ENCODE data around the gene PAGR1.
"Not testable (repeated sequence)": the region's sequence is repeated elsewhere in the genome, so short reads cannot be mapped to it uniquely, and the experiment has no call there.

Gene PAGR1

DNA sequence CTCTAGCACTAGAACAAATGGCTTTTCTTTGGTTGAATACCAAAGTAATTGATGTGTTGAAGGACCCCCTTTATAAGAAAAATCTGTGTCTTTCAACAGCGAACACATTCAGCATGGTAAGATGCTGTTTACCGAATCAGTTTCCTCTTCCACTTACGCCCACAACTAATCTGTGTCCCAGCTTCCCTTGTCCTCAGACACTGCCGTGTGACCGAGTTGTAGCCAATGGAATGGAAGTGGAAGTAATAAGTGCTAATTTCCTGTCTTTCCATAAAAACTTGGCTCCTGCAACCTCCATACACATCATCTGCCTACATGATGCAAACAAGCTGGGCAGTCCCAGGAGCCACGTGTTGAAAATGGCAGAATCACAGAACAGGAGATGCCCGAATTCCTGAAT is 36.7 kb downstream of the PAGR1 start:
- DNase-seq: no peak
- in situ Hi-C loops (cut with HindIII; ENCODE audit: low pct_ligation_motif_present, low pct_unique_long_range_greater_than_20kb, low sequenced_read_pairs): no loop called here

DNA sequence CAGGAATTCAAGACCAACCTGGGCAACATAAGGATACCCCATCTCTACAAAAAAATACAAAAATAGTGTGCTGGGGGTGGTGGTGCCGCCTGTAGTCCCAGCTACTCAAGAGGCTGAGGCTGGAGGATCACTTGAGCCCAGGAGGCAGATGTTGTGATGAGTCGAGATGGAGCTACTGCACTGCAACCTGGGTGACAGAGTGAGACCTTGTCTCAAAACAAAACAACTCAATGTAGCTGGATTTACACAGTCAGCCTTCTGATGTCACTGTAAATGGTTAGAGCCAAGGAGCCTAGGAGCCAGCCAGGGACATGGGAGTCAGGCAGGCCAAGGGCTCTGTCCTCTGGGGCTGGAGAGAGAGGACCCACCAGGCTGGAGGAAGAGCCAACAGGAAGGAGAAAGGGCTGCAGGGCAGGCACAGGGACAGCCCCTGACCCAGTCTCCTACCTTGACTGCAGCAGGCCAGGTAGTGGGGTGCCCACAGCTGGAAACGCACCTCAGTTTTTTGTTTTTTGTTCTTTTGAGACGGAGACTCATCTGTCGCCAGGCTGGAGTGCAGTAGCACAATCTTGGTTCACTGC is 38.7 kb downstream of the PAGR1 start:
- no peak for DNase-seq
- in situ Hi-C loops (cut with HindIII; ENCODE audit: low pct_ligation_motif_present, low pct_unique_long_range_greater_than_20kb, low sequenced_read_pairs): no loop called here

DNA sequence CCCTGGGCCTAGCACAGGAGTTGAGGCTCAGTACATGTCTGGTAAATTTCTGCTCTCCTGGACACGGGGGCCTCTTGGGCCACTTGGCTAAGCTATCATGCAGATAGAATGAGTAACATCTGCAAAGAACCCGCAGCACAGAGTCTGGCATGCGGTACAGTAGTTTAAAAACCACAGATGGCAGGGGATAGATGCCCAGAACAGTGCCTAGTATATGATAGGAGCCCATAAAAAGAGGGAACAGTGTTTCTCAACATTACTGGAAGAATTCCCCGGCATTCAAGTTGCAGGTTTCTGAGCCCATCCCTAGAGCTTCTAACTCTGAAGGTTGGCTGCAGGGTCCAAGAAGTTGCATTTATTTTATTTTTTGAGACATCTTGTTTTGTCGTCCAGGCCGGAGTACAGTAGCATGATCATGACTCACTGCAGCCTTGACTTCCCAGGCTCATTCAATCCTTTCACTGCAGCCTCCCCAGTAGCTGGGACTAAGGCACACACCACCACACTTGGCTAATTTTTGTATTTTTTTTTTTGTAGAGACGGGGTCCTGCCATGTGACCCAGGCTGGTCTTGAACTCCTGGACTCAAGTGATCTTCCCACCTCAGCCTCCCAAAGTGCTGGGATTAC is 41.3 kb downstream of the PAGR1 start:
- in situ Hi-C loops (cut with HindIII; ENCODE audit: low pct_ligation_motif_present, low pct_unique_long_range_greater_than_20kb, low sequenced_read_pairs): no loop called here
- DNase-seq: no peak

DNA sequence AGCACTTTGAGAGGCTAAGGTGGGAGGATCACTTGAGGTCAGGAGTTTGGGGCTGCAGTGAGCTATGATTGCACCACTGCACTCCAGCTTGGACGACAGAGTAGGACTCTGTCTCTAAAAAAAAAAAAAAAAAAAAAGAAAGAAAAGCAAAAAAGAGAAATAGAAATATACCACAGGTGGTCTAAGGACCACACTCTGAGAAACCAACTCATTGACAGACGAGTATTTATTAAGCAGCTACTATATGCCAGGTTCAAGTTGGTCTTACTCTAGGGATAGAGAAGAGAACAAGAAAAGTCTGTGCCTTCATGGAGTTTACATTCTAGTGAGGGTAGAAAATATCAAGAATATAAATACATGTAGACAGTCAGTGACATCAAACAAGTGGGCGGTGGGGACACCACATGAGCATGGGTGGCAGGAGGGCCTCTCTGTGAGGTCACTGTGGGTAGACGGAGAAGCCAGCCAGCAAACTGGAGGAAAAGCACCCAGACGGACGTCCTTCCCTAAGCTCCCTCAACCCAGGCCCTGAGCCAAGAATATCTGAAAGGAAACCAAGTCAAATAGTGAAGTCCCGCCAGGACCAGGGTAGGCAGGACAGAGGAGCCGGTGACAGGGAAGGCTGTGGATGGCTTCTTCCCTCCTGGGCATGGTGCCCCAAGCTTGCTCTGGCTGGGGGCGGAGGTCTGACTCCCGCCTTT is 42.3 kb downstream of the PAGR1 start:
- in situ Hi-C loops (cut with HindIII; ENCODE audit: low pct_ligation_motif_present, low pct_unique_long_range_greater_than_20kb, low sequenced_read_pairs): no loop called here
- DNase-seq: no peak

DNA sequence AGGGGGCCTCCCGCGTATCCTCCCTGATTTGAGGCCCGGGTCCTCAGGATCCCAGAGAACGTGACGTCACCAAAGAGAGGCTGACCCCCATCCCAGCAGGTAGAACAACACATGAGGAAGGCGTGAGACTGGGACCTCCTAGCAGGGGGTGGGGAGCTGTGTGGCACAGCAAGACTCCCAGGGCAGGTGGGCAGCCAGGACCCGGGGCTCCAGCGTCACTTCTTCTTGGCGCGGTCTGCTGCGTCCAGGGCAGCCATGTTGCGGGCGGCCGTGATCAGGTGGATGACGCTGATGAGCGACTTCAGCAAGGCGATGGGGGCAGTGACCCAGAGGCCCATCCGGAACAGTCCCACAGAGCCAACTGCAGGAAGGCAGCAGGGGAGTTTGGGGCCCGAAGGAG is 43.0 kb downstream of the PAGR1 start:
- no peak for DNase-seq

DNA sequence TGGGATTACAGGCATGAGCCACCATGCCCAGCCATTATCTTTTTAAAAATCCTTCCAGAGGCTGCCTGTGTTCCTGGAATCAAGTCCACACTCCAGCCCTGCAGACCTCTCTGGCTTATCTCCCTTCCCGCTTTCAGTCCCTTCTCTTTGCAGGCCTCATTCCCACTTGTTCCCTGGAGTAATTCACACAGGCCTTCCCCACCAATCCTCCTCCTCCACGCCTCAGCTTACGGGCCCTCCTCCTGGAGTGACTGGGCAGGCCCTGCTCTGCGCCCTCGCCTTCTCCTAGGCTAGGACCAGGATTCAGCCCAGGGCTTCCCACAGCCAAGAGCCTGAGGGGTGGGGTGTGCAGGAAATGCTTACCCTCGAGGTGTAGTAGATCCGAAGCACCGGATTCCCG is 44.3 kb downstream of the PAGR1 start:
- in situ Hi-C loops (cut with HindIII; ENCODE audit: low pct_ligation_motif_present, low pct_unique_long_range_greater_than_20kb, low sequenced_read_pairs): no loop called here
- no peak for DNase-seq

More for the DNA sequence above, 43.0 kb downstream of the PAGR1 start:
- in situ Hi-C loops (cut with HindIII; ENCODE audit: low pct_ligation_motif_present, low pct_unique_long_range_greater_than_20kb, low sequenced_read_pairs): no loop called here

DNA sequence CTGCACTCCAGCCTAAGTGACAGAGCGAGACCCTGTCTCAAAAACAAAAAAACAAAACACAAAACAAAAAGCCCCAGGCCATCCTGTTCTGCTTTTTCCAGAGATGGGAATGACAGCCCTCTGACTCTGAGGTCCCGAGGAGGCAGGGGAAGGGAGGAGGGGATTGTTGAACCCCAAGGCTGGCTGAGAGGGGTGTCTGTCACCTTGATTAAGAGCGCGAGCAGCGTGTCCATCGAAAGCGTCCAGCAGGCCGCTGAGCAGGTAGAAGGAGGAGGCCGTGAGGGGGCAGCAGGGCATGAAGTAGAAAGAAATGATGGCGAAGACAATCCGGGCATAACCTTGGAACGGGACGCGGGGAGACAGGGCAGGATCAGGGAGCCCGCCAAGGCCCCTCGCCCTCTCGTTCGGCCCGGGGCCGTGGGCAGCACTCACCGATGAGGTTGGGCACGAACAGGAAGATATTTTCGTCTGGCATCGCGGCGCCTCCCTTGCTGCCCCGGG is 46.5 kb downstream of the PAGR1 start:
- in situ Hi-C loops (cut with HindIII; ENCODE audit: low pct_ligation_motif_present, low pct_unique_long_range_greater_than_20kb, low sequenced_read_pairs): no loop called here
- peak; percentile 52 for DNase-seq

DNA sequence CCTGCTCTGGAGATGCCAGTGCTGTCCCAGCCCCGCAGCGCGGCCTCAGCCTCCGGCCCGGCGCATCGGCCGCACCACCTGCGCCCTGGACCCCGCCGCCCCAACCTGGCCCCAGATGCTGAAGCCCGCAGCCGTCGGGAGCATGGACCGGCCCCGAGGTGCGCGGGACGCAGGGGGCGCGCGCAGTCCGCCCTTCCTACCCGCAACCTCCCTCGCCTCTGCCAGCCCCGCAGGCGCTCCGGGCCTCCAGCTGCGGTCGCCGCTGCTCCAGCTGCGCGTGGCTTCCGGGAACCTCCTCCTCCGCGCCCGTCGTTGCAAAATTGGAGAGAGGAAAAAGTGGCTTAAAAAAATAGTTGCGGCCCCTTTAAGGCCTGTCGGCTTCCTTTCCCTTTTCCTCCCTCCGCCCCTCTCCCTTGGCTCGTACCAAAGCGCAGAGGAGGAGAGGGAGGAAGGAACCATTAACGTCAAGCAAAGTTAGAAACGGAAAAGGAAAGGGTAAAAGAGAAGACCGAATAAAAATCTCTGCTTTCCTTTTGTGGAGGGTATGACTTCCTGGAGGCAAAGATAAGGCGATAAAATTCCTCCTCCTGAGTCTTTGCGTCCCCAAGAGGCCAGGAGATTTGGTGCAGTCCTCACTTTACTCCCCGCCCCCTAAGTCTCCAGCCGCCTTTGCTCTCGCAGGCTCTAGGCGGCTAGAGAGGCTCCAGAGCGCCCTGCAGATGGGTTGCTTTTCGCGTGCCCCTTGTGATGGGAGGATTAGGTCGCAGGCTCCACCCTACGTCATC is 47.1 kb downstream of the PAGR1 start, which contains the start of gene CDIPT:
Gene CDIPT, minus strand, starts transcription at position 343 of the 785 bp plus-strand sequence. CDS start 369 bp downstream, outside the sequence.
- in situ Hi-C loops (cut with HindIII; ENCODE audit: low pct_ligation_motif_present, low pct_unique_long_range_greater_than_20kb, low sequenced_read_pairs): no loop called here
- DNase-seq: peak; percentile 99

DNA sequence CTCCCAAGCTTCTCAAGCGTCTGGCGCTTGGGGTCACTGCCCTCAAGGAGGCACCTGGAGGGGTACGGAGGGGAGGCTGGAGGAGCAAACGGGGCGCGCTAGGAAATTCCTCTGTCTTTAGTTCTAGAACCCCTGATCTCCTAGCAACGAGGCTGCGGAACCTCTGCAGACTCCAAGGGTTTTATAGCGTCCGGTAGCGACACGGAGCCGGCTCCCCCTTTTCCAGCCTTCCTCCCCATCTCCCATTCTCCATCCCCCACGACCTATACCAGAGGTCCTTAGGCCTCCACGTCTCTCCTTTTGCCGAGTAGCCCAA is 47.7 kb downstream of the PAGR1 start:
- no peak for DNase-seq
- in situ Hi-C loops (cut with HindIII; ENCODE audit: low pct_ligation_motif_present, low pct_unique_long_range_greater_than_20kb, low sequenced_read_pairs): no loop called here

DNA sequence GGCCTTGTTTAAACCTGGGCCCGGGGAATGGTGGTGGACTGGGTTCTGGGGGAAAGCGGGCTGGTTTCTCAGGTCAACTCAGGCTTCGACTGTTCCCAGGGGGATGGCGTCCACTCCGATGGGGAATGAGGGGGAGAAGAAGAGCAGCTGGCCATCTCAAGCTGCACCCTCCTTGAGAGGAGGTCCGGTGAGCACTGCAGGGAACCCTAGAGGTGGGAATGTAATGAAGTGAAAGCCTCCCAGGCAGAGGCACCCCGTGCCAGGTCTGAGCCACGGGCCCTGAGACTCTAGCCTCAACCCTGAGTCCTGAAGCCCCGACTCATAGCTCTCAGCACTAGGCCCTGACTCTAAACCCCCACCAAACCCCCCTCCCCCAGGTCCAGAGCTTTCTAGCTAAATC is 48.3 kb downstream of the PAGR1 start:
- DNase-seq: no peak
- in situ Hi-C loops (cut with HindIII; ENCODE audit: low pct_ligation_motif_present, low pct_unique_long_range_greater_than_20kb, low sequenced_read_pairs): no loop called here

DNA sequence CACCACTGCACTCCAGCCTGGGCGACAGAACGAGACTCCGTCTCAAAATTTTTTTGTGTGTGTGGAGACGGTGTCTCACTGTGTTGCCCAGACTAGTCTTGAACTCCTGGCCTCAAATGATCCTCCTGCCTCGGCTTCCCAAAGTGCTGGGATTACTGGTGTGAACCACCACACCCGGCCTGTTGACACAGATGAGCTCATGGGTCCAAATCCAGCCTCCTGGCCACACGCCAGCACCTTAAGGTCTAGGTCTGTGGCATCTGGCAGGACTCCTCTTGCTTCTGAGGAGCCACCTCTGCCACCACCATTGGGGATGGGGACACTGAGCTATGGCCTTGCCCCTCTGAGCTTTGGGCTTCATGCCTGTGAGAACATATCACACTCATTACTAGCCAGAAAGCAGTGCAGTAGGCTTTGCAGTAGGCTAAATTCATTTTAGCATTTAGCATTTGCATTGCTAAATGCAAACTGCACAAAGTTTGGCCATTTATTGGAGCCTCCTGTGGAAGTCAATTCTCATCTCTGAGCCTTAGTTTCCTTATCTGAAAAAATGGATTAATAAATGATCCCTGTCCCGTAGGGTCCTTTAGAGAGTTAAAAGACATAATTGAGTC is 52.6 kb downstream of the PAGR1 start:
- in situ Hi-C loops (cut with HindIII; ENCODE audit: low pct_ligation_motif_present, low pct_unique_long_range_greater_than_20kb, low sequenced_read_pairs): no loop called here
- DNase-seq: no peak

DNA sequence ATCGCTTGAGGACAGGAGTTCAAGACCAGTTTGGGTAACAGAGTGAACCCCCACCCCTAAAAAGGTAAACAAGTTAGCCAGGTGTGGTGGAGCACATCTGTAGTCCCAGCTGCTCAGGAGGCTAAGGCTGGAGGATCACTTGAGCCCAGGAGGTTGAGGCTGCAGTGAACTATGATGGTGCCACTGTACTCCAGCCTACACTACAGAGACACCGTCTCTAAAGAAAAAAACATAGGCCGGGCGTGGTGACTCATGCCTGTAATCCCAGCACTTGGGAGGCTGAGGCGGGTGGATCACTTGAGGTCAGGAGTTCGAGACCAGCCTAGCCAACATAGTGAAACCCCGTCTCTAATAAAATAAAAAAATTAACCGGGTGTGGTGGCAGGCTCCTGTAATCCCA is 53.1 kb downstream of the PAGR1 start:
- in situ Hi-C loops (cut with HindIII; ENCODE audit: low pct_ligation_motif_present, low pct_unique_long_range_greater_than_20kb, low sequenced_read_pairs); DNase-seq: not testable (repeated sequence)

Measured in ACHN (cell line).